Lower lobe of right lung (tissue), 2 donors: ENCODE measurements around the gene TIMD4. TPM values are rescaled to one million over a fixed set of nuclear protein-coding genes. Genes with fewer than 3 reads are reported as not detected.
A peak's percentile ranks its signal among the peaks of the same experiment; 100 is the strongest.

Source experiments
- ATAC-seq, 2 donors: fragments of 200-7000 bp; cut with Tn5 transposase; one replicate each; pipeline ENCODE4 v1.9.1; 2020 to 2022; ENCODE audit warnings: mild to moderate bottlenecking in 2 of 2, moderate library complexity in 2 of 2
- DNase-seq: peaks from one replicate; pipeline ENCODE4 v3.0.0-alpha.2; 2020
- H3K27ac ChIP-seq: fragments of 200-600 bp; one replicate; pipeline ENCODE4 v1.8.0; 2022
- H3K27me3 ChIP-seq: fragments of 200-600 bp; one replicate; pipeline ENCODE4 v1.8.0; 2022; ENCODE audit warnings: low read depth
- H3K36me3 ChIP-seq: fragments of 200-600 bp; one replicate; pipeline ENCODE4 v1.8.0; 2022; ENCODE audit warnings: mild to moderate bottlenecking
- H3K4me1 ChIP-seq: fragments of 200-600 bp; one replicate; pipeline ENCODE4 v1.8.0; 2022
- H3K4me3 ChIP-seq: fragments of 200-600 bp; one replicate; pipeline ENCODE4 v1.8.0; 2022; ENCODE audit warnings: mild to moderate bottlenecking
- H3K9me3 ChIP-seq: fragments of 200-600 bp; one replicate; pipeline ENCODE4 v1.8.0; 2022
- CTCF ChIP-seq: fragments of 200-600 bp; IDR thresholded peaks from one replicate; pipeline ENCODE4 v1.8.0; 2022; ENCODE audit warnings: antibody characterized with exemption, mild to moderate bottlenecking
- intact Hi-C: fragments of 100-400 bp; cut with DNase I; formaldehyde crosslinking; loops from one replicate; pipeline ENCODE4 v1.11.0; 2022
- total RNA-seq: library from RNA; stranded (reverse); fragmentation: NEBNext Ultra II Directional; extraction: Animal tissue kit (Norgen Biotek cat#: 25700); gene quantifications from one replicate; pipeline ENCODE4 v1.2.1, GENCODE V29; 2021
- donor health status: DM: no; HTN: yes; CAD: no; lungs with severe emphysema.

TIMD4 gene
- total RNA-seq, 1 donor from 2014 or later: not detected

- no peak overlapping the region for H3K4me3 ChIP-seq
- peaks cover 5% of the 10 kb centered on the region for H3K4me1 ChIP-seq
- peak overlapping the region; percentile 11 for H3K27ac ChIP-seq
- no peaks in the 10 kb centered on the region for H3K27me3 ChIP-seq
- ATAC-seq (no peak), DNase-seq (no peak)
- no peaks in the 10 kb centered on the region for H3K36me3 ChIP-seq
- TF ChIP-seq CTCF: no peak
- H3K9me3 ChIP-seq: no peaks in the 10 kb centered on the region
- intact Hi-C loops: no loop called here
Observed at GRCh38 chr5:156913355-156913718, 49.7 kb downstream of the TIMD4 start.

- no peaks in the 10 kb centered on the region for H3K9me3 ChIP-seq
- no peaks in the 10 kb centered on the region for H3K27me3 ChIP-seq
- intact Hi-C loops: no loop called here
Observed at GRCh38 chr5:156912869-156913268, 50.2 kb downstream of the TIMD4 start.

GRCh38 chr5:156909180-156909579, 53.8 kb downstream of the TIMD4 start:
- H3K27ac ChIP-seq: no peak overlapping the region
- H3K27me3 ChIP-seq: no peaks in the 10 kb centered on the region
- TF ChIP-seq CTCF: no peak
- no peak overlapping the region for H3K4me3 ChIP-seq
- intact Hi-C loops: no loop called here
- DNase-seq (no peak), ATAC-seq (no peak)
- no peaks in the 10 kb centered on the region for H3K9me3 ChIP-seq
- H3K36me3 ChIP-seq: no peaks in the 10 kb centered on the region
- H3K4me1 ChIP-seq: peaks cover 5% of the 10 kb centered on the region

More at GRCh38 chr5:156912869-156913268, 50.2 kb downstream of the TIMD4 start:
- H3K36me3 ChIP-seq: no peaks in the 10 kb centered on the region
- TF ChIP-seq CTCF: no peak
- DNase-seq (no peak), ATAC-seq (no peak)
- peaks cover 5% of the 10 kb centered on the region for H3K4me1 ChIP-seq
- H3K4me3 ChIP-seq: no peak overlapping the region
- H3K27ac ChIP-seq: no peak overlapping the region

GRCh38 chr5:156907667-156908066, 55.4 kb downstream of the TIMD4 start:
- ATAC-seq: no peak
- intact Hi-C loops: no loop called here

GRCh38 chr5:156906807-156907206, 56.2 kb downstream of the TIMD4 start:
- ATAC-seq: no peak
- TF ChIP-seq CTCF: no peak
- Histone ChIP-seq H3K27ac (no peak overlapping the region), H3K9me3 (no peaks in the 10 kb centered on the region), H3K36me3 (no peaks in the 10 kb centered on the region), H3K4me1 (no peaks in the 10 kb centered on the region), H3K4me3 (no peak overlapping the region), H3K27me3 (no peaks in the 10 kb centered on the region)
- intact Hi-C loops: no loop called here
- DNase-seq: no peak

More at GRCh38 chr5:156907667-156908066, 55.4 kb downstream of the TIMD4 start:
- H3K4me1 ChIP-seq: no peaks in the 10 kb centered on the region
- H3K27ac ChIP-seq: no peak overlapping the region
- no peak for TF ChIP-seq CTCF
- H3K36me3 ChIP-seq: no peaks in the 10 kb centered on the region
- no peak overlapping the region for H3K4me3 ChIP-seq
- no peak for DNase-seq
- H3K9me3 ChIP-seq: no peaks in the 10 kb centered on the region
- no peaks in the 10 kb centered on the region for H3K27me3 ChIP-seq

- ATAC-seq (no peak), DNase-seq (no peak)
- no peaks in the 10 kb centered on the region for H3K36me3 ChIP-seq
- no peaks in the 10 kb centered on the region for H3K27me3 ChIP-seq
- no peak for TF ChIP-seq CTCF
- intact Hi-C loops: no loop called here
- no peaks in the 10 kb centered on the region for H3K9me3 ChIP-seq
- no peak overlapping the region for H3K27ac ChIP-seq
- no peaks in the 10 kb centered on the region for H3K4me1 ChIP-seq
- no peak overlapping the region for H3K4me3 ChIP-seq
Observed at GRCh38 chr5:156896546-156896945, 66.5 kb downstream of the TIMD4 start.
